GM19455 (cell line): ENCODE measurements around the gene ARL11.

Source experiments
- ATAC-seq: cut with Tn5 transposase; IDR thresholded peaks from one replicate; pipeline ENCODE4 v1.9.1; 2021; ENCODE audit not compliant: unreplicated experiment

The ARL11 gene

GRCh38 chr13:49646688-49647087 lies 18.4 kb downstream of the ARL11 start:
- ATAC-seq, result no peak

- no peak for ATAC-seq
These were observed 21.1 kb downstream of the ARL11 start for GRCh38 chr13:49649244-49649962.

GRCh38 chr13:49649963-49650312 lies 21.6 kb downstream of the ARL11 start:
- no peak for ATAC-seq

- ATAC-seq, result no peak
These were observed 23.5 kb downstream of the ARL11 start for GRCh38 chr13:49651570-49652354.

GRCh38 chr13:49652355-49653305 lies 24.3 kb downstream of the ARL11 start:
- ATAC-seq, result no peak

GRCh38 chr13:49653478-49653877 lies 25.2 kb downstream of the ARL11 start:
- ATAC-seq, result no peak

DNA sequence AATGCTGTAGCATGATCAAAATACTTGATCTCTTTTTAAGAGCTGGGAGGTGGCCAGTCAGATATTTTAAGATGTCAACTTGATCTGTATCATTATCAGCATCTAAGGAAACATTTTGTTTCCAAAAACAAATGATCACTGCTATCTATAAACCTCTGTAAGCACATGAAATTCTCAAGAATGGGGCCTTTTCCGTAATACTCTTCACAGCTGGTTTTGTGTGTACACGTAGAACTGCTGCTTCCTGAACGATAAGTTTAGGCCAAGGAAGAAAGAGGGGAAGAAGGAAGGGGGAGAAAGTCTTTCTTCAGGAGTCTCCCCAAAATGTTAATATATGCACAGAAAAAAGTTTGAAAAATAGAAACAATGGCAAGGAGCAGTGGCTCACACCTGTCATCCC lies 25.7 kb downstream of the ARL11 start:
- no peak for ATAC-seq

GRCh38 chr13:49655906-49656305 lies 27.6 kb downstream of the ARL11 start:
- no peak for ATAC-seq

GRCh38 chr13:49657241-49657641 lies 28.9 kb downstream of the ARL11 start:
- no peak for ATAC-seq

DNA sequence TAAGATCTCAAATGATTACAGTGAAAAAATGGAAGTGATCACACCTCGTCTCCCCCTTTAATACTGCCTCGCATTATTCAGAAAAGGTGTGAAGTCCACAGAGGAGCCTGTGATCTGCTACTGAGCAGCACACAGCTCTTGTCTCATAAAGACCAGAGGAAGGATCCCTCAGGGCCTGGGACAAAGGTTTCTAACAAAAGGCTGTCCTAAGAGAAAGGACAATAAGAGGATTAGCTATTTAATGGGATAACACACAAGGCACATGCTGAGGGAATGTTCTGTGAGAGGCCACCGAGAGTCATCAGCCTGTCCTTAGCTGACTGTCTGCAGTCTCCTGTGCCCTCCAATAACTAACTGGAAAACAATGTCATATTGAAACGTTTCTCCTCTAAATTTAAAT lies 36.3 kb downstream of the ARL11 start:
- ATAC-seq, result no peak

DNA sequence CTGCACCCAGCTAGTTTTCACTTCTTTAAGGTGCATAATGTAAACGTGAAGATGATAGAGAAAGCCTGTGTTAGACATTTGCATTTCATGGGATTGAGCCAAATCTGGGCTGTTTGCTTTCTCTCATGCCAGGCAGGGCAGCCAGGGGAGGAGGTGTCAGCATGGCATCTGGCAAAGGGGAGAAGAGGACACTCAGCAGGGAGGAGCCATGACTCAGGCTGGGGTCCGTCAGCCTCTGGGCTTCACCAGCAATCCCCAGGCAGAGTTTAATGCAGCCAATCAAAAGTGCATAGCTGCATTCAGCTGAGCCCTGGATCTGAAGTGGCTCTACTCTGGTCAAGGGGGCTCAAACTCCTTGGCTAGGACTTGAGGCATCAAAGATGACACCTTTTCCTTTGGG lies 39.5 kb downstream of the ARL11 start:
- ATAC-seq, result no peak

DNA sequence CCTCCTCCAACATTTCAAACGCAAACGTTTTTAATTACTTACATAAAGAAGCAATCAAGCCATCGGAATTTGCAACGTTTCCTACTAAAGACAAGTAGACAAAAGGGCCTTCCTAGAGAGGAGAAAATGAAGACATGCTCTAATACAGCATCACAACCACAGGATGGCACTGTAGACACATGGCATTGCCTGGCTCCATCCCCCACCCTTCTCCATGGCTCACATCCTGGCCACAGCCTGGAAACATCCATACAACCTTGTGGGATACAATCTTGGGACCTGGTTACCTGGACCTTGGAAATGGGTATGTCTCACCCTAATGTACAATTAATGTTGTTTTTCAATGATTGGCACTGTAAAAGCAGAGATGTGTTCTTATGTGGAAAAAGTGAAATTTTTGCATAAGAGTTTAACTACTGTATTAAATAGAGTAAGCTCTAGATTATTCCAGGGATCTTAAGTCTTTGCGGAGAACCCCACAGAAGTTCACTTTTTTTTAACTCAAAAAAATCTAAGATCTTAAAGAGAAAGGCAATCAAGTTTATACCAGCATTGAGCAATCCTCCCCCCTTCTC lies 41.5 kb downstream of the ARL11 start:
- ATAC-seq, result no peak

GRCh38 chr13:49670828-49671227 lies 42.5 kb downstream of the ARL11 start:
- no peak for ATAC-seq

GRCh38 chr13:49676581-49677298 lies 48.4 kb downstream of the ARL11 start:
- ATAC-seq, result no peak

GRCh38 chr13:49678191-49678914 lies 50.0 kb downstream of the ARL11 start:
- no peak for ATAC-seq

DNA sequence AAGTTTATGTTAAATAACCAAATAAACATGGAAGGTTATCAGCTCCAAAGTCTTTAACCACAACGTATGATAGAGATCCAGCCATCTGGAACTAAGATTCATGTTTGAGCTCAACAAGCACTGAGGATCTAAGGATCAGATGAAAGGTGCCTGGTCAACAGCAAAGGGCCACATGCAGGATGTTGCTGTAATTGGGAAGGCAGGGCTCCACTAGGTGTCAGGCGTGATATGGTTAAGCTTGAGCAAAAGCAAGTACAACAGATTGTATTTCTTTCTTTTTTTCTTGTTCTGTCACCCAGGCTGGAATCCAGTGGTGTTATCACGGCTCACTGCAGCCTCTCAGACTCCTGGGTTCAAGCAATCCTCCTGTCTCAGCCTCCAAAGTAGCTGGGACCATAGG lies 50.9 kb downstream of the ARL11 start:
- ATAC-seq, result no peak

- no peak for ATAC-seq
These were observed 53.6 kb downstream of the ARL11 start for GRCh38 chr13:49681842-49682435.
